Activated naive CD8-positive, alpha-beta T cell treated with anti-CD3 and anti-CD28 coated beads, Interleukin-2, amount 10 ng/mL, durations not matched to agents 7 days and 5 days (primary cell): ENCODE measurements around the gene PRKCA. TPM values are rescaled to one million over a fixed set of nuclear protein-coding genes. Genes with fewer than 3 reads are reported as not detected.

Source experiments
- ATAC-seq: fragments of 150-1000 bp; cut with Tn5 transposase; one replicate; pipeline ENCODE4 v1.10.0; 2021; ENCODE audit warnings: low read depth, moderate library complexity
- POLR2A ChIA-PET: fragments of 350-600 bp; sonication (Branson Sonifier 250); formaldehyde crosslinking; loops from one replicate; lab custom pipeline; 2021; ENCODE audit warnings: antibody characterized with exemption; lab: Charles Lee
- DNase-seq: peaks from one replicate; pipeline ENCODE4 v3.0.0; 2021
- H3K27ac Mint-ChIP-seq: one replicate; pipeline ENCODE4 v1.8.0; 2022; ENCODE audit warnings: mild to moderate bottlenecking, mixed read lengths
- H3K27me3 Mint-ChIP-seq: one replicate; pipeline ENCODE4 v1.8.0; 2022; ENCODE audit warnings: mild to moderate bottlenecking, moderate library complexity, mixed read lengths
- H3K36me3 Mint-ChIP-seq: one replicate; pipeline ENCODE4 v1.8.0; 2021; ENCODE audit warnings: mild to moderate bottlenecking, mixed read lengths
- H3K4me1 Mint-ChIP-seq: one replicate; pipeline ENCODE4 v1.8.0; 2021; ENCODE audit warnings: mixed read lengths
- H3K4me3 Mint-ChIP-seq: one replicate; pipeline ENCODE4 v1.8.0; 2022; ENCODE audit warnings: mild to moderate bottlenecking, moderate library complexity, mixed read lengths
- H3K9me3 Mint-ChIP-seq: one replicate; pipeline ENCODE4 v1.8.0; 2021; ENCODE audit warnings: mixed read lengths
- total RNA-seq, 2 experiments: library from RNA; stranded (reverse); gene quantifications; one replicate each; pipeline ENCODE4 v1.2.3, GENCODE V29; 2021

Gene PRKCA
- total RNA-seq, 2 experiments from 2014 or later, result 66.1 to 66.5 TPM

DNA sequence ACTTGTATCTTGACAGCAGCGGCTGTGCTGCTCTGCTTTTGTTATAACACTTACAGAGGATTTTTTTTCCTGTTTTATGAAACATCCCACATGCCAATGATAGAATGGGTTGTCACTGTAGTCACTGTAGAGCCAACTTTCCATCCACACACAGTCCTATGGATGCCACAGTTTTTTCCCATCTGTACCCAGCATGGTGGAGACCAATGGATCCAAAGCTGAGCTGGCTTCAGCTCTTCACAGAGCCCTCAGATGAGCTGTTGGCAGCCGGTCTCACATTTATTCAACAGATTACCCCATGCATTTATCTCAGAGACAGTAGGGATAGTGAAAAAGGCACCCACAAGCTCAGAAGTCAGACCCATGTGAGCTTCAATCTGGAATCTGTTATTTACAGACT, 441.1 kb downstream of the PRKCA start:
- H3K4me3 Mint-ChIP-seq, result no peak overlapping the region
- H3K27ac Mint-ChIP-seq, result no peak overlapping the region
- ATAC-seq (no peak), DNase-seq (no peak)
- peaks cover 5% of the 10 kb centered on the region for H3K36me3 Mint-ChIP-seq
- no peaks in the 10 kb centered on the region for H3K9me3 Mint-ChIP-seq
- H3K27me3 Mint-ChIP-seq, result no peaks in the 10 kb centered on the region
- POLR2A ChIA-PET, result no interaction called here
- no peaks in the 10 kb centered on the region for H3K4me1 Mint-ChIP-seq

DNA sequence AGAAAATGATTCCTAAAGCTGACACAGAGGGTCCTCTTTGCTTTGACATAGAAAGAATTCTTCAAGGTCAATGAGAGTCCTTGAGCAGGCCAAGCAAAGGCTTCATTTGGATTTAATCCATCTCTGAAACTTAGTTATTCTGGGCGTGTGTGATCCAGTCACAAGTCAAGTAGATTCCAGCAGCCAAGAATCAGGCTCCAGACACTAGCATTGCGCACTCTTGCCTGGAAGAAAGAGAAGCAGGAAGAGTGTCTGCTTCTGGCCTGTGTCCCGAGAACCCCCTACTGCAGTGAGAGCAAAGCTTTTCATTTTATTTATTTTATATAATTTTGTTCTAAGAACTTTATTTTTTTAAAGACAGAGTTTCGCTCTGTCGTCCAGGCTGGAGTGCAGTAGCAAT, 444.3 kb downstream of the PRKCA start:
- no peak overlapping the region for H3K27ac Mint-ChIP-seq
- no peak overlapping the region for H3K4me3 Mint-ChIP-seq
- no peak for DNase-seq
- no peaks in the 10 kb centered on the region for H3K9me3 Mint-ChIP-seq
- POLR2A ChIA-PET, result no interaction called here
- no peak for ATAC-seq
- H3K4me1 Mint-ChIP-seq, result no peaks in the 10 kb centered on the region
- peaks cover 10% of the 10 kb centered on the region for H3K36me3 Mint-ChIP-seq
- H3K27me3 Mint-ChIP-seq, result no peaks in the 10 kb centered on the region

DNA sequence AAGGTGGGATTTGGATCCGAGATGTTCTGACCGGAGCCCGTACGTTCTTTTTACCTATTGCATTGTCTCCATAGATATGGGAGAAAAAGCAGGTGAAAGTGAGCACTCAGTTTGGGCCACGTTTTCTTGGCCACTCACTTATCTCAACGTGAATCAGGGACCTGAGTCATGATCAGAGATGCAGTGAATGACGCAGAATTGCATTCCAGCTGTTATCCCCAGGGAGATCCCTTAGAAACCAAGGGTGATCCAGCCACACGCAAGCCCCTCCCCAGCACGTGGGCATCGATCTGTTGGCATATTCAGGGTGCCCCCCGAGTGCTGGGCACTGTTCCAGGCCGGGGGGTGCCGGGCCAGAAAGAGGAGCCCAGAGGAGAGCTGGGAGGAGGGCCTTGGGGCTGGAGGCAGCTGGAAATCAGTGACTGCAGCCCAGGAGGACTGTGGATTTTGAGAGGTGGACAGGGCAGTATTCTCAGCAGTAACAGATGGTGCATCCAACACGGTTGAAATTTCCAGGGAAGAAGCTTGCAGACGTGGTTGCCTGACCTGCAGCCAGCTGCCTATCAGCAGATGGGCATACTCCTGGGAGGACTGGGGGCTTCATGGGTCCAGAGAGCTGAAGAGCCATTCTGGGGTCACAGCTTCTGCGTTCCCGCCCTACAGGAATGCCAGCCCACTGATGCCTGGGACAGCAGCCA, 445.3 kb downstream of the PRKCA start:
- Mint-ChIP-seq H3K36me3 (peaks cover 7% of the 10 kb centered on the region), H3K27me3 (no peaks in the 10 kb centered on the region), H3K27ac (no peak overlapping the region), H3K4me3 (no peak overlapping the region), H3K4me1 (no peaks in the 10 kb centered on the region), H3K9me3 (no peaks in the 10 kb centered on the region)
- DNase-seq (no peak), ATAC-seq (no peak)
- POLR2A ChIA-PET, result no interaction called here

DNA sequence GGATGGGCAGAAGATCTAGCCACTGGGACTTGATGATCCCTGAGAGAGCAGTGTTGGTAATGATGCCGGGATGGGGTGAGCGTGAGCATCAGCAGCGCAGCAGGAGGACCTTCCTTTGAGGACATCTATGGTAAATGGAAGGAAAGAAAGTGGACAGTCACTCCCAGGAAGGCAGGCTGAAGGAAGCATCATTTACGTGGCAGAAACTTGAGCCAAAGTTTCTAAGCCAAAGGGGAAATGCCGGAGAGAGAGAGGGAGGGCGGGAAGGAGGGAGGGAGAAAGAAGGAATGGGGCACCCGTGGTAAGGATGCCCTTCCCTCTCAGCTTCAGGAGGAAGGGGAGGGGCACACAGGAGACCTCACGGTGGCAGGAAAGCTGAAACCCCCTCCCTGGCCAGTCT, 446.2 kb downstream of the PRKCA start:
- POLR2A ChIA-PET, result no interaction called here
- Mint-ChIP-seq H3K27me3 (no peaks in the 10 kb centered on the region), H3K4me1 (no peaks in the 10 kb centered on the region), H3K36me3 (peaks cover 5% of the 10 kb centered on the region), H3K27ac (no peak overlapping the region), H3K9me3 (no peaks in the 10 kb centered on the region), H3K4me3 (no peak overlapping the region)
- ATAC-seq, result no peak
- no peak for DNase-seq

DNA sequence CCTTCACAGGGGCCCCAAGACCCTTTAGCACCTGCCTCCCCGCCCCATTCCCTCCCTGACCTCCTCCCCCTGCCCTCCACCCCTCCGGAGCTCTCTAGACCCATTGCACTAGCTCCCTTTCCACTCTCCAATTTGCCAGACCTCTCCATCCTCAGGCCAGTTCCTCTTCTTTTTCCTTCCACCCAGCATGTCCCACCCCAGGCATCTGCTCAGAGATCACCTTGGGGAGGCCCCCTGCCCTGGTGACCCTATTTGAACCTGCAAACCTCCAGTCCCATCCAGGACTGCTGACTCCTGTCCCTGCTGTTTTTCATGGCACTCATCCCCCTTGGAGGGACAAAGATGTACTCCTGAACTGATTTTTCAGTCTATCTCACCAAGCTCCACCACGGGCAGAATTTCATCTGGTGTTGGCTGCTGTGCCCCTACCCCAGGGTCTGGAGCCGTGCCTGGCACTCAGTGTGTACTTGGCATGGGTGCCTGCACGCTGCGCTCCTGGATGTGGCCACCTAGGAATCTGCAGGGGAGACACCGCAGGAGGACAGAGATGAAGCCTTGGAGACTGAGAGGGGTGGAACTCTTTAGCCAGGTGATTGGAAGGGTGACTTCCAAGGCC, 446.9 kb downstream of the PRKCA start:
- no peak overlapping the region for H3K4me3 Mint-ChIP-seq
- no peak overlapping the region for H3K27ac Mint-ChIP-seq
- no peak for DNase-seq
- peaks cover 5% of the 10 kb centered on the region for H3K36me3 Mint-ChIP-seq
- ATAC-seq, result no peak
- POLR2A ChIA-PET, result no interaction called here
- H3K9me3 Mint-ChIP-seq, result no peaks in the 10 kb centered on the region
- H3K4me1 Mint-ChIP-seq, result no peaks in the 10 kb centered on the region
- no peaks in the 10 kb centered on the region for H3K27me3 Mint-ChIP-seq

DNA sequence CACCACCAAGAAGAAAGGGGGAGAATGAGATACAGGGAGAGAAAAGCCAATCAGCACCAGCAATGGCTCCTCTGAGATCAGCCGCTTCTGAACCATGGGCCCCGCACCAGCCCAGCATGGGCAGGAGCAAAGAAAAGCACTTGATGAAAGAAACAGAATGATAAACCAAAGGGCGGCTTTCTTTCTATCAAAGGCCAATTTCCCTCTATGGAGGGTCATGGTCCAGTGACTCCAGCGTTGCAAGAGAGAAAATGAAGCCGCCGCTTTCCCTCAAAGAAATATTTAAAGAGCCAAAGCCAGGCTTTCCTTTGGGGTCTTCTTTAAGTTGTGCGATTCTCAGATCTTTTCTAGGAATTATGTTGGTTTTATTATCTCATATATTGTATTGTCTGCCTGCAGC, 447.7 kb downstream of the PRKCA start:
- DNase-seq, result no peak

DNA sequence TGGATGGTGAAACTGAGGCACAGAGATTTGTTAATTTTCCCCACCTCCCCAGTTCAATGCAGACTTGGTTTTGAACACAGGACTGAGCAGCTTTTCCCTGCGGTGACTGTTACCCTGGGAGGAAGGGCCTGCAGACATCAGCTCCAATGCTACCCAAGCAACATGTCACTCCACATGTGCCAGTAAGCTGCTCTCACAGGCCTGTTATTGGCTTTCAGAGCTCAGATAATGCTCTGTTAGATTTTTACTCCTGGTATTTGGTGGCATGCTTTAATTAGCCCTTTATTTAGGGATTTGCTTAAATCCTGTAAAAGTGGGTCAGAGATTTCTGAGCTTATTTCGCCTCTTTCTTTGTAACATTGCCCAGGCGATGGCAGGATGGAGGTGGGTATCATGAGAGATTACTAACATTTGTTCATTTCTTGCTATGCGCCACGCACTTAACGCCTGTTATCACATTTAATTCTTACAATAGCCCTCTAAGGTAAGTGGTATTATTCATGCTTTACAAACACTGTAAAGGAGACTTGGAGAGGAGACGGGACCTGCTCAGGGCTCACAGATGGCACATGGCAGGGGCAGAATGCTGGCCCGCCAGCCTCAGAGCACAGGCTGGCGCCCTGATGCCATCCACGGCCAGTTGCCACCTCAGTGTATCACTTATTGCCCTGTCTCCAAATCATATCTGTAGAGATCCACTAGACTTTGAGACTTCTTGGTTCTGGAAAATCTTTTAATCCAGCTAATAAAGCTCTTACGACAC, 448.5 kb downstream of the PRKCA start:
- no peaks in the 10 kb centered on the region for H3K27me3 Mint-ChIP-seq
- peaks cover 7% of the 10 kb centered on the region for H3K36me3 Mint-ChIP-seq
- H3K9me3 Mint-ChIP-seq, result no peaks in the 10 kb centered on the region
- ATAC-seq (no peak), DNase-seq (no peak)
- POLR2A ChIA-PET, result no interaction called here
- no peaks in the 10 kb centered on the region for H3K4me1 Mint-ChIP-seq
- H3K4me3 Mint-ChIP-seq, result no peak overlapping the region
- no peak overlapping the region for H3K27ac Mint-ChIP-seq

More for the DNA sequence above, 447.7 kb downstream of the PRKCA start:
- Mint-ChIP-seq H3K27ac (no peak overlapping the region), H3K4me1 (no peaks in the 10 kb centered on the region), H3K4me3 (no peak overlapping the region), H3K27me3 (no peaks in the 10 kb centered on the region), H3K9me3 (no peaks in the 10 kb centered on the region), H3K36me3 (peaks cover 5% of the 10 kb centered on the region)
- POLR2A ChIA-PET, result no interaction called here
- no peak for ATAC-seq

DNA sequence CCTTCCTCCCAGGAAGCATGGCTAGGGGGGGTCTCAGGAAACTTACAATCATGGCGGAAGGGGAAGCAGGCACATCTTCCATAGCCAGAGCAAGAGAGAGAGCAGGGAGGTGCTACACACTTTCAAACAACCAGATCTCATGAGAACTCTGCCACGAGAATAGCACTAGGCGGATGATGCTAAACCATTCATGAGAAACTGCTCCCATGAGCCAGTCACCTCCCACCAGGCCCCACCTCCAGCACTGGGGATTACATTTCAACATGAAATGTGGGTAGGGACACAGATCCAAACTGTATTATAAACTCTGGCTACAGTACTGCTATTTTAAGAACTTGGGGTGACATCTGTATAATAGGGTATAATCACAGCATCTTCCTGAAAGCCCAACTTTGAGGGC, 449.4 kb downstream of the PRKCA start:
- Mint-ChIP-seq H3K27ac (no peak overlapping the region), H3K4me3 (no peak overlapping the region), H3K36me3 (peaks cover 9% of the 10 kb centered on the region), H3K27me3 (no peaks in the 10 kb centered on the region), H3K4me1 (no peaks in the 10 kb centered on the region), H3K9me3 (no peaks in the 10 kb centered on the region)
- POLR2A ChIA-PET, result no interaction called here
- DNase-seq (no peak), ATAC-seq (no peak)

DNA sequence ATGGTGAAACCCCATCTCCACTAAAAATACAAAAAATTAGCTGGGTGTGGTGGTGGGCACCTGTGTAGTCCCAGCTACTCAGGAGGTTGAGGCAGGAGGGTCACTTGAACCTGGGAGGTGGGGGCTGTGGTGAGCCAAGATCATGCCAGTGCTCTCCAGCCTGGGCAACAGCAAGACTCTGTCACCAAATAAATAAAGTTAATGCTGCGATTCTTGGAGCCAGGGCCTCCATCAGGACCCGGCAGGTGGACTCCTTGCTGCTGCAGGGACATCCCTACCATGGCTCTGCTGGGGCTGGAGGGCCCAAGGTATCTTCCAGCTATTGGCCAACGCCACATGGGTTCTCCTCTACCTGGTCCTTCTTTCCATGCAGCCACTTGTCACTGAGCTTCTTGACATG, 450.0 kb downstream of the PRKCA start:
- no peak for DNase-seq
- H3K36me3 Mint-ChIP-seq, result peaks cover 15% of the 10 kb centered on the region
- no peak overlapping the region for H3K27ac Mint-ChIP-seq
- no peaks in the 10 kb centered on the region for H3K9me3 Mint-ChIP-seq
- POLR2A ChIA-PET, result no interaction called here
- no peaks in the 10 kb centered on the region for H3K4me1 Mint-ChIP-seq
- ATAC-seq, result no peak
- H3K27me3 Mint-ChIP-seq, result no peaks in the 10 kb centered on the region
- no peak overlapping the region for H3K4me3 Mint-ChIP-seq

DNA sequence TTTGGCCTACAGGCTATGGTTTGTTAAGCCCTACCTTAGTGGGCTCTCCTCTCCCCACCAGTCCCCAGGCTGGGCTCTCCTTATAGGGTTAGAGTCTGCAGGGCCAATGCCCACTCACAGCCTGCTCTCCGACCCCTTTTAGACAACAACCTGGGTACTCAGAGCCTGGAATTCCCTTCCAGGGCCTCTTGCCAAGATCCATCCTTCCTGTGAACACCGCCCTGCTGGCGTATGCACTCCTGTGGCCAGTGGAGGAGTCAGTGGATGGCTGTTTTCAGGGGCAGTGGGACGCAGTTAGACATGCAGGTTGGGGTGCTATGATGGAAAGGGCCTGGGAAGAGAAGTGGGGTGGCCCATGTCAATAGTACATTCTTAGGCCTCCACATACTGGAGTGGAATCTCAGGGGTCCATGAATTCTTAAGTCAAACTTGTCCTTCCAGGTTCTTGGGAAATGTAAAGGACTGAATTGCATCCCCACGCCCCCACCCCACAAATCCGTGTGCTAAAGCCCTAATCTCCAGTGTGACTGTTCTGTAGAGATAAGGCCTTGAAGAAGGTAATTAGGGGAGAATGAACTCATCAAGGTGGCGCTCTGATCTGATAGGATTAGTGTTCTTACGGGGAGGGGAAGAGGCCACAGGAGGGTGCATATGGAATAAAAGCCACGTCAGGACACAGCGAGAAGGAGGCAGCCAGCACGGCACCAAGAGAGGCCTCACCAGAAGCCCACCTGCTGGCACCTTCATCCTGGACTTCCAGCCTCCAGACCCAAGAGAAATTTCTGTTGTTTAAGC, 450.9 kb downstream of the PRKCA start:
- ATAC-seq (no peak), DNase-seq (no peak)
- no peak overlapping the region for H3K27ac Mint-ChIP-seq
- H3K36me3 Mint-ChIP-seq, result peaks cover 15% of the 10 kb centered on the region
- H3K9me3 Mint-ChIP-seq, result no peaks in the 10 kb centered on the region
- no peak overlapping the region for H3K4me3 Mint-ChIP-seq
- POLR2A ChIA-PET, result no interaction called here
- H3K27me3 Mint-ChIP-seq, result no peaks in the 10 kb centered on the region
- no peaks in the 10 kb centered on the region for H3K4me1 Mint-ChIP-seq

DNA sequence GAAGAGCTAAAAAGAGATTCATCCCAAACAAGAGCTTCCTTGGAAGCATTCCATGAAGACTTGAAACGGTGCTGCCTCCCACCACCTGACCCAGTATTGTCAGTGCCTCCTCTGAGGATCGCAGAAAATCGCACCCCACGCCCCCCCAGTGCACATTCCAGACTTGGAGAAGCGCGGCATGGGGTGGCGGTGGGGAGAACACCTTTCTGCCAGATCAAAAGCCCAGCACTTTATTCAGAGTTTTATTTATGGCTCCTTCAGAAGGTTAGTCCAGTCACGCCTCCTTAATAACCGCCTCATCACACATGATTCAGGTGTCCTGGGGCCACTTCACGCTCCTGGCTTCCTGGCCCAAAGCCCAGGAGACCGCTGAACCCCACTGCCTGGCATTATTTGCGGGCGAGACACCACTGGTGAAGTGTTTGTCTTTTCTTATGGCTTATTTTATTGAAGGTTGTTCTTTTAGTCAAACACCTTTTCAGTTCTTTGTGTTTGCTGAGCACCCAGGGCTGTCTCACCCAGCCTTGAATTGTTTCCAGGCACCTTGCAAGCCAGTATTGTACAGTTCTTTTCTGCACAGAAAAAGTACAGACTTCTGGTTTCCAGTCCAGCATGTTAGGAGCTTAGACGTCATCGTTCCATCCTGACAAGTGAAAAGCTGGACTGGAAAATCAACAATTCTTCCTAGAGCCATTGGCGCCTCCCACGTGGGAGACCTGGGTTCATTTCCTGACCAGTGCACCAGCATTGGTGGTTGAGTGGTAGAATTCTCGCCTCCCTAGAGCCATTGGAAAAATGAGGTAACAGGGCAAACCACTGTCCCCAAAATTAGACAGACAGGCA, 452.9 kb downstream of the PRKCA start:
- POLR2A ChIA-PET, result no interaction called here
- Mint-ChIP-seq H3K4me3 (no peak overlapping the region), H3K36me3 (peaks cover 14% of the 10 kb centered on the region), H3K4me1 (no peaks in the 10 kb centered on the region), H3K9me3 (no peaks in the 10 kb centered on the region), H3K27me3 (no peaks in the 10 kb centered on the region), H3K27ac (no peak overlapping the region)
- ATAC-seq, result no peak
- no peak for DNase-seq

DNA sequence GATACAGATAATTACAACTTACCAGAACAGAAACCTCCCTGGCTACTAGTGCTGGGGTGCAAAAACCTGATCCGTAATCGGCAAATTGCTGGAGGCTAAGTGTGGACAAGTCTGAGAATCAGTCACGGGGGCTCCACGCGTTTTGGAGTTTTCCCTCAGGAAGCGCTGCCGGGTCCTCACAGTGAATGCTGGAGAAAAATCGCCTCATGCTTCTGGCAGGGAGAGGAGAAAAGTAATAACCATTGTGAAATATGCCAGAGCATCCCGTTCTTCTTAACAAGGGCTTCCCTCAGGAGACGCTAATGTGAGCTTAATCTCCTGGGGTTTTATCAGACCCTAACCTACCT, 453.5 kb downstream of the PRKCA start:
- DNase-seq (no peak), ATAC-seq (no peak)
- no peaks in the 10 kb centered on the region for H3K9me3 Mint-ChIP-seq
- H3K4me3 Mint-ChIP-seq, result no peak overlapping the region
- H3K36me3 Mint-ChIP-seq, result peaks cover 14% of the 10 kb centered on the region
- no peaks in the 10 kb centered on the region for H3K27me3 Mint-ChIP-seq
- POLR2A ChIA-PET, result no interaction called here
- H3K4me1 Mint-ChIP-seq, result no peaks in the 10 kb centered on the region
- no peak overlapping the region for H3K27ac Mint-ChIP-seq

DNA sequence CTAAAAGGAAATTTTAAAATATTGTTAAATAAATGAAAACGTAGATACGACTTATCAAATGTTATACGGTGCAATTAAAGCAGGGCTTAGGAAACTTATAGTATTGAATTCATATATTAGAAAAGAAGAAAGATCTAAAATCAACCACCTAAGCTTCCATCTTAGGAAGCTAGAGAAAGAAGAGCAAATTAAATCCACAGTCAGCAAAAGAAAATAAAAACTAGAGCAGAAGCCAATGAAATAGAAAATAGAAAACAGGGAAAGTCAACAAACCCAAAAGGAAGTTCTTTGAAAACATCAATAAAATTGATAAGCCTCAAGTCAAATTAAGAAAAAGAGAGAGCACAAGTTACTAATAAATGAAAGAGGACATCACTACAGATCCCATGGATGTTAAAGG, 457.9 kb downstream of the PRKCA start:
- no peak for DNase-seq
- POLR2A ChIA-PET, result no interaction called here
- no peak for ATAC-seq
- Mint-ChIP-seq H3K9me3 (no peaks in the 10 kb centered on the region), H3K4me1 (no peaks in the 10 kb centered on the region), H3K36me3 (peaks cover 12% of the 10 kb centered on the region), H3K4me3 (no peak overlapping the region), H3K27me3 (no peaks in the 10 kb centered on the region), H3K27ac (no peak overlapping the region)
